Activated CD8-positive, alpha-beta memory T cell treated with anti-CD3 and anti-CD28 coated beads for 36 hours (primary cell): ENCODE measurements around the gene RPUSD1. TPM values are rescaled to one million over a fixed set of nuclear protein-coding genes. Genes with fewer than 3 reads are reported as not detected.
"Not testable (repeated sequence)": the region's sequence is repeated elsewhere in the genome, so short reads cannot be mapped to it uniquely, and the experiment has no call there.

ENCODE experiments used
- CTCF ChIA-PET: fragments of 350-600 bp; sonication (Branson Sonifier 250); formaldehyde crosslinking; loops from one replicate; lab custom pipeline; 2021; ENCODE audit warnings: antibody characterized with exemption; lab: Charles Lee
- POLR2A ChIA-PET: fragments of 350-600 bp; sonication (Branson Sonifier 250); formaldehyde crosslinking; loops from one replicate; lab custom pipeline; 2021; ENCODE audit warnings: antibody characterized with exemption; lab: Charles Lee
- total RNA-seq, 2 experiments: library from RNA; stranded (reverse); gene quantifications; one replicate each; pipeline ENCODE4 v1.2.3, GENCODE V29; 2021

The RPUSD1 gene
- total RNA-seq, 2 experiments from 2014 or later = 40.6 to 44.4 TPM

DNA sequence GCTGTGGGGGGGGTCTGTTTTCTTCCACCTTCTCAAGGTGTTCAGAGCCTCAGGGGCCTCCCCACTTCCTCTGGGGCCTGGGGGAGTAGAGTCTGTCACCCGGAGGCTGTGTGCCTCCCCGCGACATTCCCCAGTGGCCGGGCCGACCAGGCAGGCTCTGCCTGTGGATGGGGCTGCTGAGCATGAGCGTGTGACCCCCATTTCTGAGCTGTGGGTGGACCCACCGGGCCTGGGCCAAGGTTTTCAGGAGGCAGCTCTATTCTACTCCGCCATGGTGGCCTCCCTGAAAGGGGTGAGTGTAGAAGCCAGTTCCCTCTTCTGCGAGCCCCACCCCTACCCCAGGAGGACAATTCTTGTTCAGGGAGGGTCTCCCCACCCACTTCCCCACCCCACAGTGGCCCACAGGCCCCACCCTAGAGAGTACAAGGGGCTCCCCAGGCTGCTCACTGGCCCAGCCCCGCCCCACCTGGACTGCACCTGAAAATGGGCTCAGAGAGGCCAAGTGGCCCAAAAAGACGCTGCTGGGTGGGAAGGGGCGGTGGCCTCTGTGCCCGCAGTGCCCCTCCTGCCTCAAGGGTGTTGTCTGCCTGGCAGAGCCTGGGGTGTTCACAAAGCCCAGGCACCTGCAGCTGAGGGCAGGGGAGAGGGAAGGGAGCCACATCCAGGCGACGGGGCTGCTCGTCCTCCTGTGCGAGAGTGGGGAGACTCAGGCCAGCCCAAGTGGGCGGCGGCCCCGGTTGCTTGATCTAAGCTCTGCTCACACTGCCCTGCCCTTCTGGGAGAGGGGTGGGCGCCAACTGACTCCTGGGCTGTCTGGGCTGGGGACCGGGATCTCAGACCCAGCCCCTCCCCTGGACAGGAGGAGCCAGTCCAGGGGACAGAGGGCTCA, 26.3 kb downstream of the RPUSD1 start:
- POLR2A ChIA-PET = no interaction called here
- CTCF ChIA-PET = interaction anchor here (0.6 to 1.3 kb wide), 3 partner anchors 17 to 295 kb away, joined by 3 to 4 read pairs (median 3); no protein-coding TSS in a partner anchor

- CTCF ChIA-PET = interaction anchor here (1.3 kb wide), 1 partner anchor 48 kb away, joined by 4 read pairs; no protein-coding TSS in a partner anchor
- POLR2A ChIA-PET = no interaction called here
These were observed 27.4 kb downstream of the RPUSD1 start, which contains the start of gene MSLN for GRCh38 chr16:760545-761343. TSS of gene MSLN (plus strand) at chr16:760734. CDS start at chr16:762681, 1,947 bp downstream.

- CTCF ChIA-PET = interaction anchor here (1.1 kb wide), 1 partner anchor 16 kb away, joined by 3 read pairs; no protein-coding TSS in a partner anchor
- POLR2A ChIA-PET = no interaction called here
These were observed 28.1 kb downstream of the RPUSD1 start for GRCh38 chr16:760065-760464.

GRCh38 chr16:759110-759910, 28.9 kb downstream of the RPUSD1 start:
- ChIA-PET CTCF (interaction anchor here (1.1 kb wide), 1 partner anchor 15 kb away, joined by 3 read pairs; no protein-coding TSS in a partner anchor), POLR2A (no interaction called here)

DNA sequence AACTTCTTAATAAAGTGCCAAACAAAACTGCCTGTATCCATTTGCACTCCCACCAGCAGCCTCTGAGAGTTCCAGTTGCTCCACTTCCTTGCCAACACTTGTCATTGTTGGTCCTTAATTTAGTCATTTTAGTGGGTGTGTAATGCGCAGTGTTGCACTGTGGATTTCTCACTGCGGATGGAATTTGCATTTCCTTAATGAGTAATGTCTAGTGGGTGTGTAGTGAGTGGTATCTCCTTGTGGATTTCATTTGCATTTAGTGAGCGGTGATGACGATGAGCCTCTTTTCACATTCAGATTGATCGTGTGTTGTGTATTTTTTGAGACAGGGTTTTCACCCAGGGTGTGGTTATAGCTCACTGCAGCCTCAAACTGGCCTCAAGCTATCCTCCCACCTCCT, 31.8 kb downstream of the RPUSD1 start:
- ChIA-PET POLR2A (no interaction called here), CTCF (interaction anchor here (0.6 to 1.0 kb wide), 2 partner anchors 35 to 441 kb away, joined by 3 read pairs; no protein-coding TSS in a partner anchor)

DNA sequence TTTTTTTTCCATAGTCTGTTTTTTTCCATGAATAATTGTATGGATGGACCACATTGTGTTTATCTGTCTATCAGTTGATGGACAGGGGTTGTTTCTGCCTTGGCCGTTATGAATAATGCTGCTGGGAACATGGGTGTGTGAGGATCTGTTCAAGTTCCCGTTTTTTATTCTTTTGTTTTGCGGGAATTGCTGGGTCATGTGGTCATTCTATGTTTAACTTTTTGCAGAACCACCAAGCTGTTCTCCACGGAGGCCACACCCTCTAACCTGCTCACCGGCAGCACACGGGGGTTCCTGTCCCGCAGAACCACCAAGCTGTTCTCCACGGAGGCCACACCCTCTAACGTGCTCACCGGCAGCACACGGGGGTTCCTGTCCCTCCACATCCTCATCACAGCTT, 33.5 kb downstream of the RPUSD1 start:
- ChIA-PET POLR2A (no interaction called here), CTCF (no interaction called here)

DNA sequence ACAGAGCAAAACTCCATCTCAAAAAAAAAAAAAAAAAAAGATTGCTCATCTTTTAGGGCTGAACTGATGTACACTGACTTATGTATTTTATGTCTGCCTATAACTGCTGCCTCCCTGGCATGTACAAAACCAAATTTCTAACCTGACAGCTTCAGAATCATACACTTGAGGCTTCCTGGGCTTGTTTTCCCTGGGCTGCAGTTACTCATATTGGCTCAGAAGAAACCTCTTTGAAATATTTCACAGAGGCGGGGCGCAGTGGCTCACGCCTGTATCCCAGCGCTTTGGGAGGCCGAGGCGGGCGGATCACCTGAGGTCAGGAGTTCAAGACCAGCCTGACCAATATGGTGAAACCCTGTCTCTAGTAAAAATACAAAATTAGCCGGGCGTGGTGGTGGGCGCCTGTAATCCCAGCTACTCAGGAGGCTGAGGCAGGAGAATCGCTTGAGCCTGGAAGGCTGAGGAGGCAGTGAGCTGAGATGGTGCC, 34.0 kb downstream of the RPUSD1 start:
- POLR2A ChIA-PET = not testable (repeated sequence)
- CTCF ChIA-PET = interaction anchor here (0.7 kb wide), 2 partner anchors 138 to 709 kb away, joined by 3 to 6 read pairs; no protein-coding TSS in a partner anchor

DNA sequence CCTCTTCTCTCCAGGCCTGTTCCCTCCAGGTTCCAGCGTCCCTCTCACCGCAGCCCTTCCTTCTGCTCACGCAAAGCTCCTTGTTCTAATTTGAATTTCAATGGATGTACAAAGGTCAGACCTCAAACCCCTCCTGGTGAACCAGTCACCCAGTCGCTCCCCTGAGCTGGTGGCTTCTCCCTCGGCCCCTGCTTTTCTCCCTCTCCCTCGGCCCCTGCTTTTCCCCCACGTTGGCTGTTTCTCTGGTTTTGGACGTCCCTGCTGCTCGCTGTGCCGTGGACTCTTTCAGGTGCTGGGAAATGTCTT, 36.2 kb downstream of the RPUSD1 start:
- CTCF ChIA-PET = no interaction called here
- POLR2A ChIA-PET = no interaction called here

GRCh38 chr16:751152-752006, 36.8 kb downstream of the RPUSD1 start:
- POLR2A ChIA-PET = no interaction called here
- CTCF ChIA-PET = interaction anchor here (1.4 kb wide), 1 partner anchor 39 kb away, joined by 6 read pairs; no protein-coding TSS in a partner anchor

DNA sequence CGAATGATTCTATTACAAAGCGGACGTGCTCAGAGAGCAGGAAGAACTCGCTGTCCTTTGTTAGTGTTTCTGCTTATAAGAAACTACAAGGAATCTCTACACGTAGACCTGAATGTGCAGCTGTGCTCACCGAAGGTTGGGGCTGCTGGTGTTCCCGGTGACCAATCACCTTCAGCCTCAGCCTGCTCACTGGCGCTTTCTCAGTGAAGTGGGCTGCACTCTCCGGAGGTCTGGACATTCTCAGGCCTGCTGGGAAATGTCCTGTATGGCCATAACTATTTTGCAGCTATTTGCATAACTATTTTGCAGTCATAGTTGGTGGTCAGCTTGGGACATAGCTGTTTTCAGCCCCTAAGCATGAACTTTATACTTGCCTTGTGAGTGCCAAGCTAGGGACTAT, 37.7 kb downstream of the RPUSD1 start:
- POLR2A ChIA-PET = no interaction called here
- CTCF ChIA-PET = interaction anchor here (0.6 to 1.4 kb wide), 2 partner anchors 39 to 87 kb away, joined by 3 to 6 read pairs; no protein-coding TSS in a partner anchor

- ChIA-PET POLR2A (no interaction called here), CTCF (no interaction called here)
These were observed 39.2 kb downstream of the RPUSD1 start for GRCh38 chr16:749010-749409.

- POLR2A ChIA-PET = no interaction called here
- CTCF ChIA-PET = no interaction called here
These were observed 40.0 kb downstream of the RPUSD1 start for GRCh38 chr16:747978-748746.

- CTCF ChIA-PET = no interaction called here
These were observed 41.5 kb downstream of the RPUSD1 start for GRCh38 chr16:746637-747036.

DNA sequence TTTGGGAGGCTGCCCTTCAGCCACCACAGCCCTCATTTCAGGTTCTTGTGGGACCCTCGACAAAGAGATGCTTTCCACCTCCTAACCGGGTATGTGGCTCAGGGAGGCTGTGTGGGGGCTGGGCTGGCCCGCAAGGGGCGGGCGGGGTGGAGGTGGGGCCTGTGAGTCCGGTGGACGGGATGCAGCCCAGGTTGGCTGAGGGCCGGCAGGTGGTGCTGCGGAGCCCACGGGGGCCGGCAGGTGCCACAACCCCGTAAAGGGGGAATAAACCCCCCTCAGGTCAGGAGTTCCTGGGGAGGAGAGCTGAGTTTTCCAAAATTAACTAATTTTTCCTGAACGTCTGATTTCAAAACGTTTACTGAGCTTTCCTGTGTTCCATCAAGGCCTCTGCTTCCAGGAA, 42.4 kb downstream of the RPUSD1 start:
- CTCF ChIA-PET = interaction anchor here (0.6 kb wide), 2 partner anchors 9 to 312 kb away, joined by 3 read pairs; no protein-coding TSS in a partner anchor
- POLR2A ChIA-PET = no interaction called here

More at GRCh38 chr16:746637-747036, 41.5 kb downstream of the RPUSD1 start:
- POLR2A ChIA-PET = no interaction called here

DNA sequence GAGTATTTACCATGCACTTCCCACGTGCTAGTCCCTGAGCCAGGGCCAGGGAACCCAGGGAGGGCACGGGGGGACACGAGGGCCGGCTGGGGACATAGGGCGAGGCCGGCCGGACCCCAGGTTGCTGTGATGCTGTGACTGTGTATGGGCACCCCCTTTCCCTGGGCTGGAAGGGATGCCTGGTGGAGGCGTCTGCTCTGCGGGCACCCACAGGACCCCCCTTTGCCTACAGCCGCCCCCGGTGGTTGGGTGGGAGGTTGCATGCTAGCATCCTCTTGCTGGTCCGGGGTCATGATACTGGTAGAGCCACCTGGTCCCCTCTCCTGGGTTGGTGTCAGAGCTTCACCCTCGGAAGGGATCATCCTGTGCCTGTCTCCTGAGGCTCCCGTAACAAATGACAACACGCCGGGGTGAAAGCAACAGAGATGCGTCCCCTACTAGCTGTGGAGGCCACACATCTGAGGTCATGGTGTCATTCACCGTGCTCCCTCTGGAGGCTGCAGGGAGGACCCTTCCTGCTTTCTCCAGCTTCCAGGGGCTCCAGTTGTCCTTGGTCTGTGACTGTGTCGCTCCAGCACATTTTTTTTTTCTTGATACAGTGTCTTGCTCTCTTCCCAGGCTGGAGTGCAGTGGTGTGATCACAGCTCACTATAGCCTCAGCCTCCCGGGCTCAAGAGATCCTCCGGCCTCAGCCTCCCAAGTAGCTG, 44.2 kb downstream of the RPUSD1 start:
- ChIA-PET POLR2A (interaction anchor here (0.6 kb wide), 1 partner anchor 974 kb away, joined by 3 read pairs; no protein-coding TSS in a partner anchor), CTCF (interaction anchor here (0.7 to 5.2 kb wide), 8 partner anchors 8 to 1041 kb away, joined by 3 to 17 read pairs (median 3); no protein-coding TSS in a partner anchor)

- CTCF ChIA-PET = interaction anchor here (0.8 to 5.2 kb wide), 4 partner anchors 23 to 47 kb away, joined by 3 to 17 read pairs (median 6); no protein-coding TSS in a partner anchor
- POLR2A ChIA-PET = not testable (repeated sequence)
These were observed 45.3 kb downstream of the RPUSD1 start for GRCh38 chr16:742894-743293.
